ENCODE measurements around the gene ARHGAP11B.
A peak's percentile ranks its signal among the peaks of the same experiment; 100 is the strongest.
"Not testable (repeated sequence)": the region's sequence is repeated elsewhere in the genome, so short reads cannot be mapped to it uniquely, and the experiment has no call there.

ARHGAP11B gene

DNA sequence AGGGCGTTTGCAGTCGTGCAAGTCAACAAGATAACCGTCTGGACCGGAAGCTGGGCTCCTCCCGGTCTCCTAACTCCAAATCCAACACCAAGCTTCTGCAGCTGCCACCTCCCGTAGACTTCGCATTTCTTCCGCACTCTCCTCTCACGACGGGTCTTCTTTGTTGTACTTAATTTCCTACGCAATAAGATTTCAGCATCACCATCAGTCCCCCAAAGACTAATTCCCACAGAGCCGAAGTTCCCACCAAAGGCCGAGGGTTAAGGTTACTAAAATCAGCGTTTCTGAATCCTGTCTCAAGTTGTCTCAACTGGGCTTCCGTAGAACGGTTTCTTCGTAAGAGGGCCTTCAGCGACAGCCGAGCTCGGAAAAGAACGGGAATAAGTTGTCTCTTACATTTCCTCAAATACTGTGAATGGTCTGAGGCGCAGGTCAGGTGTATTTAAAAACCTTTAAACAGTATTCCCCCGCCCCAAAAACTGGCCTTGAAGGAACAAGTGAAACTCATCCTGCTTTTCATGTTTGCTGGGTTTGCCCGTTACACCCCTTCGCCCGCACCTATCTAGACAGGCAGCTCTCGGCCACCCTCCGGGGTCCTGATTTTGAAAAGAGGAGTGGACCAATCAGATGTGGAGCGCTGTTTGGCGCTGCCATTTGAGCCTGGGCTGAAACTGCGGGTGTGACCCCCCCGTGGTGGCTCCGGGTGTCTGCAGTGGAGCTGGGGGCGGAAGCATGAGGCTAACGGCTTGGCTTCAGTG is at the start of gene ARHGAP11B:
Gene ARHGAP11B, plus strand, starts transcription at position 693 of the 758 bp plus-strand sequence.
- peak; percentile 95 for DNase-seq (ENCODE audit: low spot score)

DNA sequence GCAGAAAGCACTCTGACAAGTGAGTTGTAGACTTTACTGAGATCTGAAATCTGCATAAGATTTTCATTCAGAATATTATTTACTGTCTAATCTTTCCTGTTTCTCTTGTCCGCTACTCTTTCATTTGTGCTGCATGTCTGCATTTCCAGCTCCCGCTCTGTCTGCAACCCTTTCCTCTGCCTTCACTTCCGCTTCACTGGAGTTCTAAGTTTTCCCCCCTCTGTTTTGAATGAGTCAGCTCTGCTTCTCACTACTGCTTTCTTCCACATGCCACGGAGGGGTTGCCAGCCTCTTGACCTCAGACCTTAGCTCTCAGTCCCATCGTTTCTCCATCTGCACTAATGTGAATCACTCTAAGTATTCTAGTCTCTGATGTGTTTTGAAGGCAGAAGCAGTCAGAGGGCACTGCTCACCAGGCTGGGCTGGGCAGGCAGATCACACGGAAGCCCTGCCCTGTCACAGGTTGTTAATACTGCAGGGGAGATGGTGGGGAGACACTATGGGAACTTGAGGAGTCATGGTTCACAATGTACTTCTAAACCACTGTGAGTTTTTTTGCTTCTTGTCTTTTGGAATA is 46.4 kb upstream of the ARHGAP11B start:
- not testable (repeated sequence) for DNase-seq (ENCODE audit: low spot score)

DNA sequence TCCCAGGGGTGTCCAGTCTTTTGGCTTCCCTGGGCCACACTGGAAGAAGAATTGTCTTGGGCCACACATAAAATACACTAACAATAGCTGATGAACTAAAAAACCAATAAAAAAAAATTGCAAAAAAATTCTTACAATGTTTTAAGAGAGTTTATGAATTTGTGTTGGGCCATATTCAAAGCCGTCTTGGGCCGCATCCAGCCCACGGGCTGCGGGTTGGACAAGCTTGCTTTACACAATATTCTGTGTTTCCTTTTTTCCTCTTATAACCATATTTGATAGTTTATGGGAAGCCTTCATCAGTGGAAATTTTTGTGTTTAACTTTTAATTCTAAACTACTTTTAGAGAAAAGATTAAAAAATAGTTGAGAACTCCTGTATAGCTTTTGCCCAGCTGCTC is 45.2 kb upstream of the ARHGAP11B start:
- DNase-seq (ENCODE audit: low spot score): not testable (repeated sequence)

DNA sequence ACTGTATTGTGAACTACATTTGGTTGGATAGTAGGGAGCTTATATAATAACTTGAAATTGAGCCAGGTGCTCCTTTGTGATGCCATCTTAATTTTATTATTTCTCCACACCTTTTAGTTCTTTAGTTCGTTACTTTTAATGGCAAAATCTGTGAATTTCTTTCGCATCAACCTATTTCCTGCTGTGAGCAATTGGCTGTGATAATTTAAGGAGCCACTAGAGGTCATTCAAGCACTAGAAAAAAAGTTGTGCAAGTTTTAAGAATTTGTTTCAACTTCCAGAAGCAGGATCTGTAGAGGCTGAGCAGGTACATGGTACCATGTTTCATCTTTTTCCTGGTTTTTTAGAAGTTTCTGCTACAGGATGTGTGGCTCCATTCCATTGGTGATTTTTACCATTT is 27.0 kb upstream of the ARHGAP11B start:
- not testable (repeated sequence) for DNase-seq (ENCODE audit: low spot score)

DNA sequence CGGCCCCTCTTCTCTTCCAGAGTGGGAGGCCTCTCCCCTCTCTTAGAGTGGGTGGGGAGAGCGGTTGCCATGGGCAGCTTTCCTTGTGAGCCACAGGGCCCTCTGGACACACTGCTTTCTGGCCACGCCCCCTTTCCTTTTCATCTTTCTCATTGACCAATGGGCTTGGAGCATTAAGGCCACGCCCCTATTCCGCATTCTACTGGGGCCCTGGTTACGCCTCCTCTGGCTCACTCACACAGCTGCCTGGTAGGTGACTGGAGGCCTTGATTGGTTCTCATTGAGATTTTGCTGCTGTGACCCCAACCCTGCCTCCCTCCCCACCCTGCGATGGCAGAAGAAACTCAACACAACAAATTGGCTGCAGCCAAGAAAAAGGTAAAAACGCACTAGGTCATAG is 22.1 kb upstream of the ARHGAP11B start, which contains the start of gene GOLGA8H:
Gene GOLGA8H, plus strand, starts transcription at position 233 of the 400 bp plus-strand sequence. Its CDS starts 98 bp downstream, at position 331.
- not testable (repeated sequence) for DNase-seq (ENCODE audit: low spot score)

DNA sequence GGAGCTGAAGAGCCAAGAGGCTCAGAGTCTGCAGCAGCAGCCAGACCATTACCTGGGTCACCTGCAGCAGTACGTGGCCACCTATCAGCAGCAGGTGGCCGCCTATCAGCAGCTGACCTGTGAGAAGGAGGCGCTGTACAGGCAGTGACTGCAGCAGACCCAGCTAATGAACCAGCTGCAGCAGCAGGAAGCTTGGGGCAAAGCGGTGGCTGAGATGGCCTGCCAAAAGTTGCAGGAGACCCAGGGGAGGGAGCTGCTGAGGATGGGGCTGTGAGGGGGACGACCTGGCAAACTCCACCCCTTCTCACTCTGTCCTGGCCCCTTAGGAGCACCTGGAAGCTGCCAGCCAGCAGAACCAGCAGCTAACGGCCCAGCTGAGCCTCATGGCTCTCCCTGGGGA is 13.7 kb upstream of the ARHGAP11B start:
- DNase-seq (ENCODE audit: low spot score): not testable (repeated sequence)

DNA sequence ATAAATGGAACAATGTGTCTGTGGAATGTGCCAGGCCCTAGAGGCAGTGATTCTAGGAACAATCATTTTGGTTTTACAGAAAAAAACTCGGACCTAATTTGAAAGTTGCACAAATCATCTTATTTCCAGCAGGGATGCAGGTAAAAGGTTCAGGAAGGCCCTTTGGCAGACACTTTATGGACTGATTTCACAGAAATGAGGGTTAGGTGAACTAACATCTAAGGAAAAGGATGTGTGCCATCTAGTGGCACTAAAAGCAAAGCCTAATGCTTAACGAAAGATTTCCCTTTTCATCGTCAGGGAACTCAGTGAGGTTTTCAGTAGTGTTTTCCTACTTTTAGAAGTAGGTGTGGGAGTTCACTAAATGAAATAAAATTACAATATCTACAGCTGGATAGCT is 4.6 kb upstream of the ARHGAP11B start:
- DNase-seq (ENCODE audit: low spot score): peak; percentile 17

DNA sequence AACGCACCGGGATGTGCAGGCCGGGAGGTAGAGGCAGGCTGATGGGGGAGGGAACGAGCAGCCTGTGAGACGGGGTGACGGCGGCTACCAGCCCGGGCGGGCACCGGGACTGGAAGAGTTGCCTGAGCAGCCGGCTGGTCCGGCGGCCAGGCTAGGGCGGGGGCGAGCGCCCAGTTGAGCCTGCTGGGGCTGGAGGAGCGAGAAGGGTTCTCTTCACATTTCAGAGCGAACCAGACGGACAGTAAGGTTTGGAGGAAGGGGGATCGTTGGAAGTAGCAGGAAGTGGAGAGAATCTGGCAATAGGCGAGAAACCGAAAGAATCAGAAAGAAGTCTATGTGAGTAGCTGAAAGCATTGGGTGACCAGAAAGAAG is 252 bp downstream of the ARHGAP11B start:
- not testable (repeated sequence) for DNase-seq (ENCODE audit: low spot score)

DNA sequence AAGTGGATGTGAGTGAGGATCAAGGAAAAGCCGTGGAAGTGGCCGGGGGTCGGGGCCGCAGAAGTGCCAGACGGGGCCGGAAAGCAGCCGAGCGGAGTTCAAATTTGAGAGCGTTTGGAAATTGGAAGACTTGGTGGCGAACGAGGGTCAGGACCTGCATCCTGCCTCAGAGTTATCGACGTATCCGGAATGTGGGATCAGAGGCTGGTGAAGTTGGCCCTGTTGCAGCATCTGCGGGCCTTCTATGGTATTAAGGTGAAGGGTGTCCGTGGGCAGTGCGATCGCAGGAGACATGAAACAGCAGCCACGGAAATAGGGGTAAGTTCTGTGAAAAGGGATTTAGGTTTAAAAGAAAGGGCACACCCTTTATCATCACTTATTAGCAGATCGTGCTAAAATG is 704 bp downstream of the ARHGAP11B start:
- DNase-seq (ENCODE audit: low spot score): not testable (repeated sequence)

DNA sequence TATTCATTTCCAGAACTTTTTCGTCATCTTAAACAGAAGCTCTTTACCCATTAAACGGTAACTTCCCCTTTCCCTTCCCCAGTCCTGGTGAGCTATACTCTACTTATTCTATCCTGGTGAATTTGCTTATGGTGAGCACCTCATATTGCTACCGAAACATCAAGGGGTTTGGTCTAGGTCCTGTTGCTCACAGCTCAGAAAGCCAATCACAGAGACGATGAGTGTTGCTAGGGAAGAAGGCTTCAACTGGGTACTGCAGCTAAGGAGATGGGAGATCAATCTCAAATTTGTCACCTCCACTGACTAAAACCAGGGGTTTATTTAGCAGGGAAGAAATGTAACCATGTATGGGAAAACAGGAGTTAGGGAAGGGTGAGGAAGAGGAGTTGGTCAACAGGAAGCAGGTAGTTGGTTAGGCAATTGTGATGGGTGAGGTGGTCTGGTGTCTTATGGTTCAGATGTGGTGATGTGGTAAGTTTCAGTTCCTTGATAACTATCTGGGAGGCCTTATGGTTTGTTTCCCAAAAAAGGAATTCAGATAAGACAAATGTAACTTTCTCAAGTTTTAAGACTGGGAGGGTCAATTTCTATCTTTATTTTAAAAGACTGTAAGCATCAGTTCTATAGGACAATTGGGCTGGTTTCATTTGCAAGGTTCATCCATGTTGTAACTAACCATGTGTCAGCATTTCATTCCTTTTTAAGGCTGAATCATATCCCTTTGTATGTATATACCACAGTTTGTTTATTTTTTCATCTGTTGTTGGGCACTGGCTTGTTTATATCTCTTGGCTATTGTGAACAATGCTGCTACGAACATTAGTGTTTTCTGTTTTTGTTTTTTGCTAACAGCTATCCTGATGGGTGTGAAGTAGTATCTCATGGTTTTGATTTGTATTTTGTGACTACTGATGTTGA is 24.3 kb downstream of the ARHGAP11B start:
- DNase-seq (ENCODE audit: low spot score): peak; percentile 30

DNA sequence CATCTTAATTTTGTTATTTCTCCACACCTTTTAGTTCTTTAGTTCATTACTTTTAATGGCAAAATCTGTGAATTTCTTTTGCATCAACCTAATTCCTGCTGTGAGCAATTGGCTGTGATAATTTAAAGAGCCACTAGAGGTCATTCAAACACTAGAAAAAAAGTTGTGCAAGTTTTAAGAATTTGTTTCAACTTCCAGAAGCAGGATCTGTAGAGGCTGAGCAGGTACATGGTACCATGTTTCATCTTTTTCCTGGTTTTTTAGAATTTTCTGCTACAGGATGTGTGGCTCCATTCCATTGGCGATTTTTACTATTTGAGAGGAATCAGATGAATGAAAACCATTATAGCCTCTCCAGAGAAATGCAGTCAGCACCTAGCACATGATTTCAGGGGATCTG is 35.2 kb downstream of the ARHGAP11B start:
- DNase-seq (ENCODE audit: low spot score): not testable (repeated sequence)

DNA sequence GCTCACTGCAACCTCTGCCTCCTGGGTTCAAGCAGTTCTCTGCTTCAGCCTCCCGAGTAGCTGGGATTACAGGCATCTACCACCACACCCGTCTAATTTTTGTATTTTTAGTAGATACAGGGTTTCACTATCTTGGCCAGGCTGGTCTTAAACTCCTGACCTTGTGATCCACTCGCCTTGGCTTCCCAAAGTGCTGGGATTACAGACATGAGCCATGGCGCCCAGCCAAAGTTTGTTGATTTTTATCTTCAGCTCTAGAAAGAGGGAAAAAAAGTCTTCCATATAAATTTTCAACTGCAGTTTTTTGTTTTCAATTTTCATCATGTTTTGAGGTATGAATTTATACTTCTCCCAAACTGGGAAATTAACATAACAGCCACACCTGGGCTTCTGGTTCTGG is 43.7 kb downstream of the ARHGAP11B start:
- DNase-seq (ENCODE audit: low spot score): not testable (repeated sequence)

DNA sequence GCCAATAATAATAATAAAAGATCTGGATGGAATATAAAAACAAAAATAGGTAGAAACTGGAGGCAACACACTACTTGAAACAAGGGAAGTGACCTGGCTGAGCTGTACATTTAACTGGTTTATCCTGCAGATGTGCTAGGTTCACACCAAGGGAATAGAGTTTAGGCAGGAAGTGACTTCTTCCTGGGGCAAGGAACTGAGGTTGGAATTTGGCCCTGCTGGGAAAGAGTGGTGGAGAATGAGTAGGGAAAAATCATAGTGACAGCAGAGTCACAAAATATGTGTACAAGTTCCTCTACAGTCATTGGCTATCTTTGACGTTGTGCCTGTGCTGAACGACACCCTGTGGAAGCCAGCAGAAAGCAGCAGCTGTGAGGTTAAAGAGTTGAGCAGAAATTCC is 44.1 kb downstream of the ARHGAP11B start:
- no peak for DNase-seq (ENCODE audit: low spot score)

DNA sequence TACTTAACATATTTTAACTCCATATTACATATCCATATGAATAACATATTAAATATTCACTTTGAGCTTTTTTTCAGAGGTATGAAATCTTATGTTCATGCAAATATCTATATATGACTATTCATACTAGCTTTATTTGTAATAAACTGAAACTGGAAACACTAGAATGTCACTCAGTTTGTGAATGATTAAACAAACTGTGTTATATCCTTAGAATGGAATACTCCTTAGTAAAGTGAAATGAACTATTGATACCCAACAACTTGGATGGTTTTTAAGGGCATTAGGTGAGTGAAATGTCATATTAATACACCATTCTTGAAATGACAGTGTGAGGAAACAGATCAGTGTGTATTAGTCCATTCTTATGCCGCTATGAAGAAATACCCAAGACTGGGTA is 45.4 kb downstream of the ARHGAP11B start:
- no peak for DNase-seq (ENCODE audit: low spot score)

DNA sequence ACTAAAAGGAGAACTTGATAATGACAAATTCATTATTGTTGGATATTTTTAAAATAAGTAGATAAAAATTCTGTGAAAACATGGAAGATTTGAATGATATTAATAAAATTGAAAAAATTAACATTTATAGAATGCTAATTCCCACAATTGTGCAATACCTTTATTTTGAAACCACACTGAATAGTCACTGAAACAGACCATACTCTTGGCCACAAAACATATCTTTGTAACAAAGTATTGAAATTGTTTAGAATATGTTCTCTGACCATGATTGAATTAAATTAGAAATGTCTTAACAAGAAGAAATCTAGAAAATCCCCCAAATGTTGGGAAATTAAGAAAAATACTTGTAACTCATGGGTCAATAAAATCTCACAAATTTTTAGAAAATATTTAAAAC is 49.2 kb downstream of the ARHGAP11B start:
- DNase-seq (ENCODE audit: low spot score): no peak

DNA sequence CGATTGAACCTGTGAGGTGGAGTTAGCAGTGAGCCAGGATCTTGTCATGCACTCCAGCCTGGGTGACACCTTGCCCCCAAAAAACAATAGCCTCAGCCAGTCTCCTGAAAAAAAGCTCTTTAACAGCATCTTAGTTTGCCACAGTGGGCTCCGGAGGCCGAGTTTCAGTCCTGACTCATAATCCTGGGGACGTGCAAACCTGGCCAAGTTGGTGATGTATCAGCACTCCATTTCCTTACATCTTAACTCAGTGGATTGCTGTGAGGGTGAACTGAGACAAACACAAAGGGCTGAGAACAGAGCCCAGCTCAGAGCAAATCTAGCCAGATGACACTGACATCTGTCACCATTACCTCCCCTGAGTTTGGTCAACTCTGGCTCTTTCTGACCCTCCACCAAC is 50.0 kb downstream of the ARHGAP11B start:
- not testable (repeated sequence) for DNase-seq (ENCODE audit: low spot score)

DNA sequence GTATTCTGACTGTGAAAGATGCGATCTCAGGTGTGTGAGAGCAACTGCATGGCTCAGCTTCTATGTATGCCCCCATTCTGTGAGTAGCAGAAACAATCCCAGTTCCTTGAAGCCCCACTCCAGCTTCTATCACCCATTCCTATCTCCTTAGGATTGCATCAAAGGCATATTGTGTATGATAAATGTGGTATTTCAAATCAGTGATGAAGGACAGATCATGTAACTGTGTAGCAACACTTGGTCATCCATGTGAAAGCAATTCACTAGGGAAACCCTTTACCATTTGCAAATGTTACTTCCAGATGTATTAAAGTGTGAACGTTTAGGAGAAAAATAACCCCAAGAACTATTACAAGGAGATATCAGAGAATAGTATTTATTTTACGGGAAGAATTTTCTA is 55.1 kb downstream of the ARHGAP11B start:
- not testable (repeated sequence) for DNase-seq (ENCODE audit: low spot score)

DNA sequence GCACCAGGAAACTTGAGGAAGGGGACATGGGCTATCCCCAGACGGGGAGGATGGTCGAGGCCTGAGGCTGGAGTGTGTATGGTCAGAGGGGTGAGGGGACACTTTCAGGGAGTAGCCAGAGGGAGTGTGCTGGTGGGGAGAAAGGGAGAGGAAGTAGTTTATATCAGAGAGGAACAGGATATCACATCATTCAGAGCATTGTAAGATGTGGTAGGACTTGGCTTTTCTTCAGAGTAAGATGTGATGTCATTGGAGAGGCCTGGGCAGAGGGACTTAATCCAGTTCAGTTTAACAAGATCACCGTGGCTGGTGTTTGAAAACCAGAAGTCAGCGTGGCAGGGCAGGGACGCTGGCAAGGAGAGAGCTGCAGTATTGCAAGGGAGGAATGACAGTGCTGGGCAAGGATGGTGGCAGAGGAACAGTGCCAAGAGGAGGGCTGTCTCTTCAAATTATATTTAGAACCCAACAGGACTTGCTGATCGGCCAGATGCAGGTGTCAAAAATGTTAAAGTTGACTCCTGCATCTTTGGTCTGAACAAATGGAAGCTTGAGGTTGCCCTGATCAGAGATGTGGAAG is 59.9 kb downstream of the ARHGAP11B start:
- not testable (repeated sequence) for DNase-seq (ENCODE audit: low spot score)

DNA sequence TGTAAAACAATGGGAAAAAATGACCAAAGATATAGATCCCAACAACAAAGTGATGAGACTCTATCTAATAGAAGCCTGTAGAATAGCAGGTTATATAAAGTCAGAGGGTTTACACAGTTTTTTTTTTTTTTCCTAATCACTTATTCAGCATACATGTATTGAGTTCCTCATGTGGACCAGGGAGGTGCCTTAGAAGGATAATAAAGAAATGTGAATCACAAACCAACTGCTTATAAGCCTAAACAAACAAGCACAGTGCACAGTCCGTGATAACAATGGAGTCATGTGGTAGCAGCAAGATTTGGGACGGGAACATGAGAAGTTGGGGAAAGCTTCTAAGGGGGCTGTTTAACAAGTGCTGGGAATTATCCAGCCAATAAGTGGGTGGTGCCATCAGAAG is 60.7 kb downstream of the ARHGAP11B start:
- DNase-seq (ENCODE audit: low spot score): not testable (repeated sequence)

Measured in H4 (cell line).